ENCODE data around the gene QRFP. TPM values are rescaled to one million over a fixed set of nuclear protein-coding genes. Genes with fewer than 3 reads are reported as not detected.

Gene QRFP
- total and polyA plus RNA-seq, 2 of the 8 experiments (the other 6 are each of a cell fraction or from before 2014, with no cell fraction given): not detected

GRCh38 chr9:130900701-130901497 is 4.3 kb upstream of the QRFP start (continued):
- TF ChIP-seq CHD7 (IDR thresholded peaks at IDR 0.05; ENCODE audit: insufficient replicate concordance, low read length) (no peak), EZH2 (IDR thresholded peaks at IDR 0.05; ENCODE audit: low read depth, low read length, severe bottlenecking) (no peak), ATF3 (IDR thresholded peaks at IDR 0.05; ENCODE audit: insufficient read depth, low read depth, low read length) (no peak), CBX5 (IDR thresholded peaks at IDR 0.05; ENCODE audit: low read depth, low read length) (no peak), GTF2F1 (IDR thresholded peaks at IDR 0.05; ENCODE audit: borderline replicate concordance, low read depth, low read length) (no peak)

Measured in H1 (cell line).